Stimulated activated CD4-positive, alpha-beta T cell treated with anti-CD3 and anti-CD28 coated beads, Interleukin-2, amount 100 ng/mL, for 4 hours (primary cell): ENCODE results near the gene RIN3.

Source experiments
- DNase-seq: peaks from one replicate; pipeline ENCODE4 v3.0.0-alpha.2; 2020; ENCODE audit warnings: low read depth

The RIN3 gene

GRCh38 chr14:92511453-92512238, 1.9 kb upstream of the RIN3 start:
- no peak for DNase-seq

- DNase-seq = no peak
Observed at GRCh38 chr14:92512807-92513203, 776 bp upstream of the RIN3 start.

- peak; percentile 11 for DNase-seq
Observed at GRCh38 chr14:92513966-92514843, 624 bp downstream of the RIN3 start.

- no peak for DNase-seq
Observed at GRCh38 chr14:92514844-92515514, 1.4 kb downstream of the RIN3 start.

- DNase-seq = no peak
Observed at GRCh38 chr14:92515546-92516343, 2.2 kb downstream of the RIN3 start.

- DNase-seq = no peak
Observed at GRCh38 chr14:92516344-92516965, 2.9 kb downstream of the RIN3 start.

- peak; percentile 49 for DNase-seq
Observed at GRCh38 chr14:92516966-92517506, 3.5 kb downstream of the RIN3 start.

- no peak for DNase-seq
Observed at GRCh38 chr14:92517761-92518160, 4.2 kb downstream of the RIN3 start.

- no peak for DNase-seq
Observed at GRCh38 chr14:92519246-92520101, 5.9 kb downstream of the RIN3 start.

- no peak for DNase-seq
Observed at GRCh38 chr14:92520102-92521057, 6.8 kb downstream of the RIN3 start.

- DNase-seq = no peak
Observed at GRCh38 chr14:92521058-92521415, 7.5 kb downstream of the RIN3 start.

- DNase-seq = no peak
Observed at GRCh38 chr14:92523752-92524151, 10.2 kb downstream of the RIN3 start.

- no peak for DNase-seq
Observed at GRCh38 chr14:92524602-92525185, 11.1 kb downstream of the RIN3 start.

GRCh38 chr14:92525322-92526095, 11.9 kb downstream of the RIN3 start:
- no peak for DNase-seq

- no peak for DNase-seq
Observed at GRCh38 chr14:92527721-92528120, 14.1 kb downstream of the RIN3 start.

- no peak for DNase-seq
Observed at GRCh38 chr14:92528486-92529100, 15.0 kb downstream of the RIN3 start.

GRCh38 chr14:92529903-92530302, 16.3 kb downstream of the RIN3 start:
- DNase-seq = no peak
